Omental fat pad (tissue), 4 donors: ENCODE results near the gene C6orf120. TPM values are rescaled to one million over a fixed set of nuclear protein-coding genes. Genes with fewer than 3 reads are reported as not detected.

Experiments used
- ATAC-seq: fragments of 150-250 bp; one replicate; pipeline ENCODE4 v1.9.1; 2016; ENCODE audit warnings: mild to moderate bottlenecking, moderate library complexity; ENCODE audit not compliant: low FRiP score
- DNase-seq: peaks from one replicate; pipeline ENCODE4 v3.0.0-alpha.2; 2019; ENCODE audit warnings: low spot score
- CTCF ChIP-seq, 3 donors: fragments of 450-650 bp; IDR thresholded peaks; one replicate each; pipeline ENCODE4 v1.5.1; 2016 to 2017; ENCODE audit warnings: antibody characterized with exemption in 3 of 3, mild to moderate bottlenecking in 3 of 3, moderate library complexity in 2 of 3
- total RNA-seq, 4 donors: library from RNA; depleted of rRNA; stranded (reverse); fragments of >200 nt; gene quantifications; one replicate each; pipeline ENCODE4 v1.1.0, GENCODE V29; 2016

C6orf120 gene
- total RNA-seq, 4 donors from 2014 or later, result 41.2 to 45.0 (median 43.0) TPM

DNA sequence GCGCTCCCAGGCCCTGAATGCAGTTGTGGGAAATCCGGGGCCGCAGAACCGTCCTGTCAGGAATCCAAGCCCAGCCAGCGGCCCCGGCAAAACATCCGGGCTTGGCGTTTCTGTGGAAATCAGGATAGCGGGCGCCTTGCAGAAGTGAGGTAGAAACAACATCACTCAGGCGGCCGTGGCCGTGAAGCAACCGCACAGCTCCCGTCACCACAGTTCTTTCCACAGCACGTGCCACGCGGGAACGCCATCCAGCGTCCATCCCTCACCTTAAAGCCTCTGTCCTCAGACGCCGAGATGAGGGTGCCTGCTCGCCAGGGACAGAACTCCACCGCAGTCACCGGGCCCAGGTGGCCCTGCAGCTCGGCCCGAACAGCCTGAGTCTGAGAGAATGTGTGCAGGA is 34.2 kb upstream of the C6orf120 start:
- ATAC-seq, result no peak
- TF ChIP-seq CTCF (IDR thresholded peaks at IDR 0.05), result no peak
- DNase-seq, result no peak

DNA sequence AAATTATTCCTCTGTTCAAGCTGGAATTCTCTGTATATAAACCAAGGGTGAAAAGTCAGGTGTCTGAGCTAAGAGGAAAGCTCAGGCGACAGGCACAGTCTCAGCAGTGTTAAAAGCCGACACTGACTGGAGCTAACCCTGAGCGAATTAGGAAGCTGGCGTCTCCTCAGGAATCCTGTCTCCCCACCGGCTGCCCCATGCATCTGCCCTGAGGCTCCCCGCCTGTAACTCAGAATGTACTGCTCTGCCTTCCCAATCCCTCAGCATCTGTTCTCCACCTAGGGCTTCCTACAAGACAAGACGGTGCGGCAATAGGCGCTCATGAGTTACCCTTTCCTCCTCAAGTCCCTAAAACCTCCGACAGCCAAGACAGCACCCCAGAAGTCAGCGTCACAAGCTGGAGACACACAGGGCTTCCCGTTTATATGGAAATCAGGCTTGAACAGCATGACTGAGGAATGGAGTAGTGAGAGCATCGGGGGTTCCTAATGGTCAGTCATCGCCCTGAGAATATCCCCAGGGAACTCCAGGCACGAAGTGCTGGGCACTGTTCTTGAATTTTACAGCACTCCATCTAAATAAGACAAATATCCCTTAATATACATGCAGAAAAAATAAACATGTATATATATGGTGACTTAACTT is 33.6 kb upstream of the C6orf120 start:
- no peak for TF ChIP-seq CTCF (IDR thresholded peaks at IDR 0.05)
- ATAC-seq, result no peak
- DNase-seq, result no peak

- DNase-seq (no peak), ATAC-seq (no peak)
- TF ChIP-seq CTCF (IDR thresholded peaks at IDR 0.05), result no peak
Observed at GRCh38 chr6:169669147-169669546, 32.8 kb upstream of the C6orf120 start.

- ATAC-seq, result no peak
- no peak for DNase-seq
- no peak for TF ChIP-seq CTCF (IDR thresholded peaks at IDR 0.05)
Observed at GRCh38 chr6:169669889-169670288, 32.0 kb upstream of the C6orf120 start.

DNA sequence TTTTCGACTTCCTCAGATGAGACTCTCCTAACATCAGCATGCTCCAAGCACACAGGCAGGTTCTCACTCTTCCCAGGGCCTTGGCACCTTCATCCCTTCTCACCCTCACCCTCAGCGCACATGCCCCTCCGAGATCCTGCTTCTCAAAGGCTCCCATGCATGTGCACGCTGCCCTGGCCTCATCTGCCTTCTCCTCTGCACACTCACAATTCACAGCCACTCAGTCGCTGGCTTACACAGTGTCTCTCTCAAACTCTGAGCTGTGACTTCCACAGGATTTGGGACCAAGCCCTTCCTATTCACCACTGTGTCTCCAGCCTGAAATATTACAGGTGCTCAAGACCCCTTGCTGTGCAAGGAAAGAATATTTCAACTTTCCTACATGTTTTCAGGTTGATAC is 30.4 kb upstream of the C6orf120 start:
- no peak for ATAC-seq
- no peak for DNase-seq
- no peak for TF ChIP-seq CTCF (IDR thresholded peaks at IDR 0.05)

DNA sequence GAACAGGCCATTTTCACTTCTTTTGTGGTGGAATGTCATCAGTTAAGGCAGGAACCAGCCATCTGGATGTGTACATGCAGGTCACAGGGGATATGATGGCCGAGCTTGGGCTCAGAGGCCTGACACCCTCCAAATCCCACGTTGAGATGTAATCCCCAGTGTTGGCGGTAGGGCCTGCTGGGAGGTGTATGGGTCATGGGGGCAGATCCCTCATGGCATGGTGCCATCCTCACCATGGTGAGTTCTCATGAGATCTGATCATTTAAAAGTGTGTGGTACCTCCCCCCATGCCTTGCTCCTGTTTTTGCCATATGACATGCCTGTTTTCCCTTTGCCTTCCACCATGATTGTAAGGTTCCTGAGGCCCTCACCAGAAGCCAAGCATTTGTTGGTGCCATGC is 26.9 kb upstream of the C6orf120 start:
- no peak for TF ChIP-seq CTCF (IDR thresholded peaks at IDR 0.05)
- ATAC-seq (no peak), DNase-seq (no peak)

GRCh38 chr6:169677096-169677495 is 24.8 kb upstream of the C6orf120 start:
- no peak for ATAC-seq
- DNase-seq, result no peak
- TF ChIP-seq CTCF (IDR thresholded peaks at IDR 0.05), result no peak
